ENCODE measurements around the gene PCSK2. TPM values are rescaled to one million over a fixed set of nuclear protein-coding genes. Genes with fewer than 3 reads are reported as not detected.

Gene PCSK2
- total RNA-seq, 1 experiment from 2014 or later = not detected

DNA sequence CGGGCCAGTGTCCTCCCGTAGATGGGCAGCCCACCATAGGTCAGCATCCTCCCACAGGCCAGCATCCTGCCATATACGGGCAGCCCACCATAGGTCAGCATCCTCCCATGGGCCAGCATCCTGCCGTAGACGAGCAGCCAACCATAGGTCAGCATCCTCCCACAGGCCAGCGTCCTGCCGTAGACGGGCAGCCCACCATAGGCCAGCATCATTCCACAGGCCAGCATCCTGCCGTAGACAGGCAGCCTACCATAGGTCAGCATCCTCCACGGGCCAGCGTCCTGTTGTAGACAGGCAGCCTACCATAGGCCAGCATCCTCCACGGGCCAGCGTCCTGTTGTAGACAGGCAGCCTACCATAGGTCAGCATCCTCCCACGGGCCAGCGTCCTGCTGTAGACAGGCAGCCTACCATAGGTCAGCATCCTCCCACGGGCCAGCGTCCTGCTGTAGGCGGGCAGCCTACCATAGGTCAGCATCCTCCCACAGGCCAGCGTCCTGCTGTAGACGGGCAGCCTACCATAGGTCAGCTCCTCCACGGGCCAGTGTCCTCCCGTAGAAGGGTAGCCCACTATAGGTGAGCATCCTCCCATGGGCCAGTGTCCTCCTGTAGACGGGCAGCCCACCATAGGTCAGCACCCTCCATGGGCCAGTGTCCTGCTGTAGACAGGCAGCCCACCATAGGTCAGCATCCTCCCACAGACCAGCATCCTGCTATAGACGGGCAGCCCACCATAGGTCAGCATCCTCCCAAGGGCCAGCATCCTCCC is 241.4 kb downstream of the PCSK2 start:
- DNase-seq = no peak
- Mint-ChIP-seq H3K27ac (ENCODE audit: unreplicated experiment) (no peak overlapping the region), H3K27me3 (ENCODE audit: unreplicated experiment) (peaks cover 6% of the 10 kb centered on the region), H3K9me3 (ENCODE audit: low read depth, unreplicated experiment) (no peaks in the 10 kb centered on the region), H3K4me1 (ENCODE audit: low read depth, unreplicated experiment) (no peaks in the 10 kb centered on the region), H3K4me3 (ENCODE audit: low read depth, unreplicated experiment) (no peak overlapping the region), H3K36me3 (ENCODE audit: insufficient read depth, unreplicated experiment) (no peaks in the 10 kb centered on the region)
- TF ChIP-seq, protein P1, sequence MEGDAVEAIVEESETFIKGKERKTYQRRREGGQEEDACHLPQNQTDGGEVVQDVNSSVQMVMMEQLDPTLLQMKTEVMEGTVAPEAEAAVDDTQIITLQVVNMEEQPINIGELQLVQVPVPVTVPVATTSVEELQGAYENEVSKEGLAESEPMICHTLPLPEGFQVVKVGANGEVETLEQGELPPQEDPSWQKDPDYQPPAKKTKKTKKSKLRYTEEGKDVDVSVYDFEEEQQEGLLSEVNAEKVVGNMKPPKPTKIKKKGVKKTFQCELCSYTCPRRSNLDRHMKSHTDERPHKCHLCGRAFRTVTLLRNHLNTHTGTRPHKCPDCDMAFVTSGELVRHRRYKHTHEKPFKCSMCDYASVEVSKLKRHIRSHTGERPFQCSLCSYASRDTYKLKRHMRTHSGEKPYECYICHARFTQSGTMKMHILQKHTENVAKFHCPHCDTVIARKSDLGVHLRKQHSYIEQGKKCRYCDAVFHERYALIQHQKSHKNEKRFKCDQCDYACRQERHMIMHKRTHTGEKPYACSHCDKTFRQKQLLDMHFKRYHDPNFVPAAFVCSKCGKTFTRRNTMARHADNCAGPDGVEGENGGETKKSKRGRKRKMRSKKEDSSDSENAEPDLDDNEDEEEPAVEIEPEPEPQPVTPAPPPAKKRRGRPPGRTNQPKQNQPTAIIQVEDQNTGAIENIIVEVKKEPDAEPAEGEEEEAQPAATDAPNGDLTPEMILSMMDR (IDR thresholded peaks at IDR 0.05; ENCODE audit: unreplicated experiment) = no peak
- CTCF ChIA-PET = interaction anchor here (0.7 kb wide), 1 partner anchor 830 kb away, joined by 3 read pairs; no protein-coding TSS in a partner anchor
- BruUV-seq (replicated peaks) = no TSS peak
- intact Hi-C loops (cut with micrococcal nuclease; ENCODE audit: unreplicated experiment) = no loop called here

DNA sequence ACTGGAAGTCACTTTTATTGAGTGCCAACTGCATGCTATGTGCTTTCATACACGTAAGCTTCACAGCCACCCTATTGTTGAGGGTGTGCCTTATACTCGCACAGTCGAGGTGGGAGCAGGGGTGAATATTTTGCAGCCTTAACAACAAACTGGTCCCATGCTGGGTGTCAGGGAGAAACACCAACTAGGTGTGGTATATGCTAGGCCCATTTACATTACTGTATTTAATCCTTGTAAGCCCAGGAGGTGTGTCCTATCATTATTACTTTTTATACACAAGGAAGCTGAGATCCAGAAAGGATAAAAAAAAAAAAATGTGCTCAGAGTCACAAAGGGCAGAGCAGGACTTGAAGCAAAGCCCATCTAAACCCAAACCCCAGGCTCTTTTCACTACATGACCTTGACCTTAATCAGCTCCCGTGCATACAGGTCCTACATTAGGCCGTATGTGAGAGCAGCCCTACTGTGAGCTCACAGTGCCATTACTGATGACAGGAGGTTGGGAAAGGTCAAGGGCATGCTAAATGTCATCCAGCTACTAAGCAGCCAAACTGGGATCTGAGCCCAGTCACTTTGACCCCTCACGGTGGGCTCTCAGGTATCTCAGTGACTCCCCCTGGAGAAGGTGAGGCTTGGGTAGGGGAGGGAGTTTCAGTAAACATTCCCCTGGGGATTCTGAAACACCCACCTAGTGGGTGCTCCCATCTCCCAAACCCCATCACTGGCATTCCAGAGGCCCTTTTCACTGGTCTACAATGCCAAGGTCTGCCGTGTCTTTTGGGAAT is 242.6 kb downstream of the PCSK2 start:
- no TSS peak for BruUV-seq (replicated peaks)
- CTCF ChIA-PET = no interaction called here
- Mint-ChIP-seq H3K27ac (ENCODE audit: unreplicated experiment) (no peak overlapping the region), H3K4me1 (ENCODE audit: low read depth, unreplicated experiment) (no peaks in the 10 kb centered on the region), H3K9me3 (ENCODE audit: low read depth, unreplicated experiment) (no peaks in the 10 kb centered on the region), H3K27me3 (ENCODE audit: unreplicated experiment) (no peaks in the 10 kb centered on the region), H3K4me3 (ENCODE audit: low read depth, unreplicated experiment) (no peak overlapping the region), H3K36me3 (ENCODE audit: insufficient read depth, unreplicated experiment) (no peaks in the 10 kb centered on the region)
- DNase-seq = no peak
- intact Hi-C loops (cut with micrococcal nuclease; ENCODE audit: unreplicated experiment) = no loop called here
- TF ChIP-seq, protein P1 (IDR thresholded peaks at IDR 0.05; ENCODE audit: unreplicated experiment) = no peak

DNA sequence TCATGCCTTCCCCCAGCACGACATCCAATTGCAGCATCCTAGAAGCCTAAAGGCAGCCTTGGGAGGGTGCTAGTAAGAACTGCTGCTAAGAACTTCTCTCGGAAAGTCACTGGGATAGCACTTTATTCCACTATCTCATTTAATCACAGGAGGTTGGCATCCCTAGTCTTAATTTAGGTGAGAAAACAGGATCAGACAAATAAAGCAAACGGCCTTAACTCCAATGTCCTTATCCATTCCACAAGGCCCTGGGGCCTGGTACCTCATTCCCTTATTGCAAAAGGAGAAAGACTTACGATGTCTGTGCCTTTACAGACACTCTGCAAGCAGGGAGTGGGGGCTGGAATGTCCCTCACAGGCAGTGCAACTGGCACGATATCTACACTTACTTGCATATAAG is 243.7 kb downstream of the PCSK2 start:
- CTCF ChIA-PET = no interaction called here
- no peaks in the 10 kb centered on the region for H3K36me3 Mint-ChIP-seq (ENCODE audit: insufficient read depth, unreplicated experiment)
- TF ChIP-seq, protein P1 (IDR thresholded peaks at IDR 0.05; ENCODE audit: unreplicated experiment) = no peak
- no peak for DNase-seq
- H3K9me3 Mint-ChIP-seq (ENCODE audit: low read depth, unreplicated experiment) = no peaks in the 10 kb centered on the region
- no peak overlapping the region for H3K27ac Mint-ChIP-seq (ENCODE audit: unreplicated experiment)
- BruUV-seq (replicated peaks) = no TSS peak
- intact Hi-C loops (cut with micrococcal nuclease; ENCODE audit: unreplicated experiment) = no loop called here
- no peaks in the 10 kb centered on the region for H3K27me3 Mint-ChIP-seq (ENCODE audit: unreplicated experiment)
- no peak overlapping the region for H3K4me3 Mint-ChIP-seq (ENCODE audit: low read depth, unreplicated experiment)
- no peaks in the 10 kb centered on the region for H3K4me1 Mint-ChIP-seq (ENCODE audit: low read depth, unreplicated experiment)

DNA sequence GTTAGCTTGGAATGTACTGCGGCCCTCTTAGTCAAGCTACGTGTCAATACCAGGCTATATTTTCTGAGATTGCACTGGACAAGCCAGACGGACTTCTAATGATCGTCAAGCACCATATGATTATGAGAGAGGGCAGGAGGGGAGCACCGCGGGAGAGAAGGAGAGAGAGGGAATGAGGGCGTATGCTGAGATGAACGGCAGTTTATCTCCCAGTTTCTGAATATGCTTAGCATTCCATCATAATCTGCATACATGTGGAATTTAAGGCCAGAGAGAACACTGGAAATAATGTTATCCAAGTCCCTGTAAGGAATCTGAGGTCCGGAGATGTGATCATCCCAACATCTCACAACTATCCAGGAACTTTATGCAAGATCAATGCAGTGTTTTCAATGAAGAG is 244.1 kb downstream of the PCSK2 start:
- intact Hi-C loops (cut with micrococcal nuclease; ENCODE audit: unreplicated experiment) = no loop called here
- DNase-seq = no peak
- CTCF ChIA-PET = no interaction called here
- no peaks in the 10 kb centered on the region for H3K4me1 Mint-ChIP-seq (ENCODE audit: low read depth, unreplicated experiment)
- H3K27me3 Mint-ChIP-seq (ENCODE audit: unreplicated experiment) = no peaks in the 10 kb centered on the region
- TF ChIP-seq, protein P1 (IDR thresholded peaks at IDR 0.05; ENCODE audit: unreplicated experiment) = no peak
- no peak overlapping the region for H3K4me3 Mint-ChIP-seq (ENCODE audit: low read depth, unreplicated experiment)
- BruUV-seq (replicated peaks) = no TSS peak
- H3K36me3 Mint-ChIP-seq (ENCODE audit: insufficient read depth, unreplicated experiment) = no peaks in the 10 kb centered on the region
- H3K9me3 Mint-ChIP-seq (ENCODE audit: low read depth, unreplicated experiment) = no peaks in the 10 kb centered on the region
- no peak overlapping the region for H3K27ac Mint-ChIP-seq (ENCODE audit: unreplicated experiment)
